HG02885 (cell line): ENCODE measurements around the gene SHROOM3.

ENCODE experiments used
- ATAC-seq: cut with Tn5 transposase; IDR thresholded peaks from one replicate; pipeline ENCODE4 v1.9.1; 2021; ENCODE audit warnings: mild to moderate bottlenecking; ENCODE audit not compliant: unreplicated experiment, poor library complexity

SHROOM3 gene

GRCh38 chr4:76756416-76756815 lies 321.4 kb downstream of the SHROOM3 start:
- no peak for ATAC-seq

DNA sequence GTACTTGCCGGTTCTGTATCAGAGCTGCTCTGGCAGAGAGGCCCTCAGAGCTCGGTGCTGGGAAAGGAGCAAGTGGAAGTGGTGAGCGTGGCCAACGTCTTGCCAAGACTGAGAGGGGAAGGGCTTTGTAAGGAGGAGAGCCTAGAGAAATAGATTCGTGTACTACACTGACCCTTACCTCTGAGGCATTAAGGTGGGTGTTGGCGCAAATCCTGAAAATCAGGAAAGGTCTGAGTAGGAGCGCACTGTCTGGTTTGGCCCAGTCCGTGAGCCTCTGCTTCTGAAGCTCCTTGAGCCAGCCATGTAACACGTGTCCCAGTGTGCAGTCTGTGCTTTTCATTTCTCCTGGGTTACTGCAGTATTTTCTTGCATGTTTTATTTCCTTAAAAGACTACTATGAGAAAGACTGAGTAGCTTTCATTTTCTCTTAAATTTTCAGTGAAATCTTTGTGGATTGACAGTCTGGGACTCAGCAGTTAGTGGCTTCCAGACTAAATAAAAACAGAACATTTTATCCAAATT lies 322.4 kb downstream of the SHROOM3 start:
- no peak for ATAC-seq

DNA sequence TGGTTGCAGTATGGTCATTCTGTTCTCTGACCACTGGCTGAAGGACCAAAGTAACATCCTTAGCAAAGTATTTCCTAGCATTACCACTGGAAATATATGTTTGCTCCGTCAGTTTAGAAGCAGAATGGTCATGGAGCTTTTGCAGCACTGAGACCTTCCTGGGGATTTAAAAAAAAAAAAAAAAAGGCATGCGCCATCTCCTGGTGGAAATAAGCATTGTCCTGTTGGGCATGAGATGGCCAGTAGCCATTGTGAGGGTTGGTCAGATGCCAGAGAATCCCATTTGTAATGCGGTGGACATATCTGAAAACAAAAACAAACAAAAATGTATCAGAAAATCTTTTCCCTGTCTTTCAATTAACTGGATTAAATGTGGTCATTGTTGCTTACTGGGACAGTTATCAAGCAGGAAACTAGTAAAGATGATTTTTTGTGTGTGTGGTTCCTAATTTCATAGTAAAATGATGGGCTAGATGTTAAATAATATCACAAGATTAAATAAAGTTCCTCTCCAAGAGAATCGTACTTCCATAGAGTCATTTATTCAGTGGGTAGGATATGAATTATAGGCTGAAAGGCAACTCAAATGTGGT lies 323.4 kb downstream of the SHROOM3 start:
- ATAC-seq: no peak

DNA sequence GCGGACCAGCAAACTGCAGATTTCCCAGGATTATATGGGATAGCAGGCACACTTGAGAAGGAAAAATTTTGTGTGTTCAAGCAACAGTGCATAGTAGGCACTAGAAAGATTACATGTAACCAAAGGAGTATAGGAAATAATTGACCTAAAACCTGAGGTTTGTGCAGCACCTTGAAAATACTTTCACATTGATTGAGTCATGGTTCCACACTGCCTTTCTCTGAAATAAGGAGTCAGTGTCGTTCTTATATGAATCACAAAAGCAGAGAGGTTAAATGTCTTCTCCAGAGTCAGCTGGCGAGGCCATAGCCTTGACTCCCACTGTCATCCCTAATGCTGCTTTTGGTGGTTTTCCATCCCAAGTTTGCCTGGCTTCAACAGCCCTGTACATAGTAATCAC lies 324.0 kb downstream of the SHROOM3 start:
- peak; percentile 76 for ATAC-seq

DNA sequence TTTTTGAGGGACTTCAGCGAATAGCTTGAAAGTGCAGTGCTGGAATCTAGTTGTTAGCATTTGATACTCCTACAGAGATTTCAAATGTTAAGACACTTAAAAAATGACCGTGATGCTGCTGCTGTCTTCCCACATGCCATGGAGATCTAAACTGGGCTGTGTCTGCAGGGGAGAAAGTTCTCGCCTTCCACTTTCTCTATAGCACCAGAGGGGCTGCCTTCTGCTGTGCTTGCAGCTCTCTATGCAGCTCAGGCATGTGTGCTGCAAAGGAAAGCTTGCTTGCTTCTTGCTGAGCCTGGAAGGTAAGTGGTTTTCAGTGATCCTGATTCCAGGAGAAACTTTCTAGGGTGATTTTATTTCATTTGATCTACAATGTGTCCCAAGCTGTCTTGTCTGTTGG lies 325.2 kb downstream of the SHROOM3 start:
- ATAC-seq: no peak

DNA sequence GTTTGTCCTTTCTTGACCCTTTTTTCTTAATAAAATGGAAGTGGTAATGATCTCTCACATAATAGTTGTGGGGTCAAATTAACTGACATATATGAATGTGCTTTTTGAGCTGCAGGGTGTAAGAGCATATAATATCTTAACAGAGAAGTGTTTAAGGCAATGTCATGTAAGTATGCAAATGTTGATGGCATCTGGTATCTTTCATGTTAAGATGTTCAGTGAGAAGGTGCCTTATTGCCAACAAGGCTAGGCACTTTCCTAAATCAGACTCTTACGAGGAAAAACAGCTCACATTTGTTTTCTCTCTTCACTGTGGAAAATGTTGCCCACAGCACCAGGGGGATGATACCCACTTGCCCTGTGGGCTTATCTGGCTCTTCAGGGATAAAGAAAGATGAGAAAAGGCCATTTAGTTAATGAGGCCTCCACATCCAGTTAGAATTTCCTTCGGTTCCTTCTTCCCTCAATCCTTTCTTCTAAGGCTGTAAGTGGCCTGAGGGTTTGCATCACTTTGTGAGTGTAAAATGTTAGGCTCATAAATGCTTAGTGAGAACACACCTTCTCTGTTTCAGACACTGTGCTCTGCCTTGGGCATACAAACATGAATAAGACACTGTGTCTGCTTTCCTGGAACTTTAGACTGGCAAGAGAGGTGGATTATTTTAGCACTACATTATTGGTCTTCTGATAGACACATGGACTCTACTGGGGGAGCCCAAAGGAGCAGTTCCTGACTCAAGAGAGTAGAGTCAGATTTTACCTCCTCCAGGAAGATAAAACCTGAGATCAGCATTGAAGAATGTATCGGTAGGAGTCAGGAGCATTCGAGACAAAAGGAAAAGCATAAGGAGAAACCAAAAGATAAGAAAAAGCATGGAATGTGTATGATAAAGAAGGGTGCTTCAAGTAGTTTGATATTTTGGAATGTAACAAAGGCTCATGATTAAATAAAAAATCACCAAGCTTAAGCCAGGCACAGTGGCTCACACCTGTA lies 327.4 kb downstream of the SHROOM3 start:
- no peak for ATAC-seq

GRCh38 chr4:76764251-76764650 lies 329.2 kb downstream of the SHROOM3 start:
- no peak for ATAC-seq

DNA sequence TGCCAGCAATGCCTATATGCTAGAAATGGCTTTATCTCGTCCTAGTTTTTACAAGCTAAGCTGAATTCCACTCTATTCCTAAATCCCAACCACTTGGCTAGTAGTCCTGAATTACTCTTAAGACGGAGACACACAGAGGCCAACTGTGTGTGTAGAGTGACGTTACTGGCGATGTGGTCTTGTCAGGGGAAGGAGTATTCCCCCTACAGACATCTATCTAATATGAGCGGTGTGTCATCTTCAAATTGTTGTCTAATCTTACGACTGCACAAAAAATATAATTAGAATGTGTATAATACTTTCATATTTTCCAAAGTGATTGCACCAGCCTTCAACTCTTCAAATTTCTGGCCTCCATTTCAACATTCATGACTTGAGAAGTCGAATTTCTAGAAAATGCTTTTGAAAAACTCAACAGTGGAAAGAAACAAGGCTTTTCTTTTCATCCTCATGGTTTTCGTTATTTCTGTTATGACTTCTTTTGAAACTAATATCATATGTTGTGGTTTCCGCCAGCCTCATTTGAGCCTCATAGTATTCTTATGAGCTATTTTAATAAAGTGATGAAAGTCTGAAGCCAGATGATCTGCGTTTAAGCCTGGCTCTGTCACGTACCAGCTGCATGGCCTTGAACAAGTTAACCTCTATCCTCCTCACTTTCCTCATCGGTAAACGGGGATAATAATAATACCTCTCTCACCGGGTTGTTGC lies 330.6 kb downstream of the SHROOM3 start:
- peak; percentile 96 for ATAC-seq

DNA sequence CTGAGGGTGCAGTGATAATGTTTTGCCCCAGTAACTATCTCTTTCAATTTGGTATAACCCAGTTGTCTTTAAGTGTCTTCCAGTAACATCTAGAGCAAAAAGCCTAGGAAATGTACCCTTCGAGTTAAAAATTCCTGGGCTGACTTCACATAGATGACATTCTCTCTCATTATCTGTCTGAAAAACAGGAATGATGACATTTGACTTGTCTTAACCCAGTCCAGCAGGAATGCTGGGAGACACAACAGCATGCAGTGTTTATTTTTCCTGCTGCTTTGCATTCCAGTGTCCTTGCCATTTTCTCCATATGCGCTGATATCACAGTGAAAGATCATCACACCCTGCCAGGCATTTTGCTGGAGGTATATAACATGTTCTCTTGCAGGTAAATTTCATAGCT lies 333.0 kb downstream of the SHROOM3 start:
- no peak for ATAC-seq

DNA sequence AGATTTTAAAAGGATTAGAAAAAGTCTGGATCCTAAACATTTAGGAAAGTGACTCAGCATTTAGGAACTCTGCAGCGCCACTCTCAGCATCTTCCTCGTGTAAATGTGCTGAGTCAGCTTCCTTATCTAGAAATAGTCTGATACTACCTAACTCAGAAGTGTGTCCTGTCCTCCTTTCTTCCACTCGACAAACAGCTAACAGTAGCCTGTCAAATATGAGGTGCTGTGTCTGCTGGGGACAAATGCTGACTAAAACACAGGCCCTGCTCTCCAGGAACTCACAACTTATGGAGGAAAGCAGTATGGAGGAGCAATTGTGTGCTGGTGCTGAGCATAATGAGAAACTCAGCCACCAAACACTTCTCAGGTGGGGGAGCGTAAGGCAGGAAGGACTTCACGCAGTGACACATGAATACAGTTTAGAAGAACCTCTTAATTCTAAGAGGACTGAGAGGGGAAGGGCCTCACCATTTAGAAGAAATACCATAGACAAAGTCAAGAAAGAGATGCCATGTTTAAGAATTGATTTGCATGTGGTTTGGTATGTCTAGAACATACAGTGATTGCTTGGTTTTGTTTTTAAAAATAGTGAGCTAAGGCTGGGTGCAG lies 337.6 kb downstream of the SHROOM3 start:
- ATAC-seq: peak; percentile 81

GRCh38 chr4:76773766-76774165 lies 338.7 kb downstream of the SHROOM3 start:
- ATAC-seq: no peak

GRCh38 chr4:76779740-76780459 lies 344.9 kb downstream of the SHROOM3 start:
- no peak for ATAC-seq

DNA sequence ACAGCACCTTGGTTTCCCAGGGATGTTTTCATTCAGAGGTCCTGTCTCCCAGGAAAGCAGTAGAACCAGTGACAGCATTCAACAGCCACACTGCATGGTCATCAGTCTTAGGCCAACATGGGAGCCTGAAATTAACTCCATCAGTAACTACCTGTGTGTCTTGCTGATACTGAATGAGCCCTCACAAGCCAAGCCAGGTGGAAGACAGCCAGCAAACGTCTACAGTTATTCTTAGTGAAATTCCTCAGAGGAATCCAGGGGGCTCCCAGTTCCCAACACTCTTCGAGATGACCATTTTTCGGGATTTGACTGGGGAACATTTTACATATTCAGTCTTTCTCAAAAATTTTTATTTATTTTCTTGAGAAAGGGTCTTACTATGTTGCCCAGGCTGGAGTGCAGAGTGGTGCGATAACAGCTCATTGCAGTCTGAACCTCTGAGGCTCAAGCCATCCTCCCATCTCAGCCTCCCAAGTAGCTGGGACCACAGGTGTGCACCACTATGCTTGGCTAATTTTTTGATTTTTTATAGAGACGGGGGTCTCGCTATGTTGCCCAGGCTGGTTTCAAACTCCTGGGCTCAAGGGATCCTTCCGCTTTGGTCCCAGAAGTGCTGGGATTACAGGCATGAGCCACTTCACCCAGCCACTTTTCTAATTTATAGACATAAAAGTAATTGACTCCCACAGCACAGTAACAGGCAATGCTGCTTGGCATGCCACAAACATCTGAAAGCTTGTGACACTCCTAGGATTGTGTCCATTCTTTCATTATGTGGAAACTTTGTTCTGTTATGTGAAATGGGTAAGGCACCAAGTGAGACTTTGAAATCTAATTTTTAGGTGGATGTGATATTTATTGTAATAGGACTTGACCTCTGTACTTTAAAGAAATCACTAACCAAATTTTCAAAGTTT lies 346.0 kb downstream of the SHROOM3 start:
- no peak for ATAC-seq

DNA sequence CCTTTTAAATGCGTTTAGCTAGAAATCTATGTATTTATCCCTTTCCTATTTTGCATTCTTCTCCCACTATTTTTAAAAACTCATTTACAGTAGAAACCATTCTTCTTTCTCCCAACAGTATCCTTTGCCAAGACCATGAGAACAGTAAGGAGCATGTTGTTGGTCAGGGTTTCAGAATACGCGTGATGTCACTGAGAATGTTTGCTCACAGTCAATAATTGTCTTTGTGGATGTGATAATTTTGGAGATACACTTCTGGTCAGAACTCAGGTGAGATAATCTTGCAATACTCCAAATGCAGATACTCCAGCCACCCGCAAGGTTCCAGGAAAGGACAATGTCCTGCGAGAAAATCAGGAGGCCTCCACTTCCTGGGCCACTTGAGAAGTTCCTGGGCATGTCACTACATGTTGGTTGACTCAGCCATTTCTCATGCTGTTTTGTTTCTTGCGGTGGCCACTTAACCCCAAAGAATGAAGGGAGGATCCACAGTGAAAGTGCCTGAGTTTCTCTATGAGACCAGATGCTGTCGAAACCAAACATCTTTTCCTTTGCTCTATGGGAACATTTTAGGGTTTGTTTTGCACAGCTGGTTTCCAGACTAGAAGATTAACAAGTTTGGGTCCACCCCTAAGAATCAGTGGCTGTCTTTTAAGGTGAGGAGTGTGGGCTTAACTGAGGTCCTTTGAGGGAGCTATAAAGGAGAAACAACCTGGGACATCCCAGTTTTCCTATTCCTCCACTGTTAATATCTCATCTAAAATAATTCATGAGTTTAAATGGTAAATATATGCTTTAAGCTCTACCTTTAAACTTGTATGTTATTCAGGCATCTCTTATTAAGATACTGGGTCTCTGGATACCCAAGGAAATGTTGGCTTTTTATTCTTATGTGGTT lies 346.9 kb downstream of the SHROOM3 start:
- ATAC-seq: peak; percentile 76

DNA sequence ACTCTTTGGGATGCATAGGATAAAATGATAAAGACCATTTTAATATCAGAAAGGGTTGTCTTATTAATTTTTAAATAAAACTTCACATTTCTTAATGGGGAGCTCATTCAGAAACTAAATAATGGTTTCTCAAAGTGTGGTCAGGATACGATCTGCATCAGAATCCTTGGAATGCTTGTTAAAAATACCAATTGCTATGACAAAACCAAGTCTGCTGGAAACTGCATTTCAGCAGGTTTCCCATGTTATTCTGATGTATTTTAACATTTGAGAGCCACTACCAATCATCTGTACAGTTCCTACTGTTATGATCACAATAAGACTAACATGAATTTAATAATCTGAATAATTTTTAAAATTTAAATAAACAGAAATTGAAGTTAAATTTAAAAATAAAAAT lies 347.8 kb downstream of the SHROOM3 start:
- ATAC-seq: no peak

- no peak for ATAC-seq
These were observed 348.8 kb downstream of the SHROOM3 start for GRCh38 chr4:76783836-76784235.

DNA sequence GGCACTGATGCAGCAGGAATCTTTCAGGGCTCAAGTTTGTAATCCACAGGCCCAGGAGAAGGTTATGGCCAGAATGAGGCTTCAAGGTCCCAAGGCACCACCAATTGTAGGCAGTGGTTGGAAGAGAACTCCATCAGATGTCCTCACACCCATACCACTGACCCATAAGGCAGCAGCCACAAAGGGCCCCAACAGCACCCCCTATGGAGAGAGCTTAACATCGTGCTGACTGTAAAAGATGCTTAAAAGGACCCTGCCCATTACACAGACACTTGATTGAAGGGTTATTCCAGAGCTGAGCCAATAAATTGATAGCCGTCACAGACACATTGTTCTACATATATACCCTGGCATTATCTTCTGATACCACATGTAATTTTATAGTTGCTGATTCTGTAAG lies 349.2 kb downstream of the SHROOM3 start:
- ATAC-seq: no peak

DNA sequence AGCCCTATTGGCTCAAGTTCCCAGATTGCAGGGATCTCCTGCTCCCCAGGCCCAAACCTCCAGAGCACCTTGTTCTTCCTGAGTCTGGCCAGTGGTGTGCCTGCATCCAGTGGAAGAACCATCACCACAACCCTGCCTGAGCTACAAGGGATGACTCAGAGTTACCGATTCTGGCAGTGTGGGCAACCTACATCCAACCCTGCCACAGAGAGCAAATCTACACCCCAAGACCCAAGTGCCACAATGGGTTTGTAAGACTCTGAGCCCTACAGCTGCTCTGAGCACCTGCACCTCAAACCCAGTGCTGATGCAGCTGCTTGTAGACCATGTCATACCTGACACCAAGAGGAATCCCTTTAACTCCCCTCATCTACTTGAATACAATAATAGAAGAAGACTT lies 352.9 kb downstream of the SHROOM3 start:
- ATAC-seq: no peak
